Retinal pigment epithelial cell (primary cell): ENCODE measurements around the gene CGN.

Experiments used
- DNase-seq: peaks from one replicate; pipeline ENCODE4 v3.0.0-alpha.2; 2010; ENCODE audit warnings: low read depth
- H3K4me3 ChIP-seq: 2 replicates; pipeline ENCODE4 v1.5.1; 2011; ENCODE audit warnings: mild to moderate bottlenecking, low read length, control low read depth, moderate library complexity
- CTCF ChIP-seq: conservative IDR thresholded peaks from 2 replicates; pipeline ENCODE4 v1.5.1; 2011; ENCODE audit warnings: low read depth, low read length, control low read depth, inconsistent platforms

Gene CGN

GRCh38 chr1:151529781-151530180 lies 18.6 kb downstream of the CGN start:
- no peak overlapping the region for H3K4me3 ChIP-seq
- no peak for DNase-seq
- no peak for TF ChIP-seq CTCF

- DNase-seq = no peak
- no peak overlapping the region for H3K4me3 ChIP-seq
- no peak for TF ChIP-seq CTCF
These were observed 19.3 kb downstream of the CGN start for GRCh38 chr1:151530461-151530860.

GRCh38 chr1:151533870-151534269 lies 22.7 kb downstream of the CGN start:
- H3K4me3 ChIP-seq = no peak overlapping the region
- no peak for DNase-seq
- TF ChIP-seq CTCF = no peak

- no peak overlapping the region for H3K4me3 ChIP-seq
- no peak for DNase-seq
- peak; percentile 99 for TF ChIP-seq CTCF
These were observed 23.6 kb downstream of the CGN start for GRCh38 chr1:151534662-151535278.

GRCh38 chr1:151535326-151536271 lies 24.4 kb downstream of the CGN start:
- no peak for TF ChIP-seq CTCF
- H3K4me3 ChIP-seq = no peak overlapping the region

GRCh38 chr1:151536499-151536898 lies 25.3 kb downstream of the CGN start:
- no peak for DNase-seq
- no peak overlapping the region for H3K4me3 ChIP-seq
- TF ChIP-seq CTCF = no peak

More at GRCh38 chr1:151535326-151536271, 24.4 kb downstream of the CGN start:
- no peak for DNase-seq
